Astrocyte (in vitro differentiated cells and primary cell): ENCODE data around the gene KPNA1. TPM values are rescaled to one million over a fixed set of nuclear protein-coding genes. Genes with fewer than 3 reads are reported as not detected.

Source experiments
- DNase-seq: peaks from one replicate; pipeline ENCODE4 v3.0.0-alpha.2; 2010; ENCODE audit warnings: low read depth
- FAIRE-seq: peaks from 2 replicates; lab custom pipeline; 2011; peaks lifted over from hg19 to GRCh38; lab: Jason Lieb, UNC
- H2AFZ ChIP-seq: 2 replicates; pipeline ENCODE4 v1.6.0; 2012; ENCODE audit warnings: low read depth, low read length, inconsistent platforms
- H3K27ac ChIP-seq: 2 replicates; pipeline ENCODE4 v1.5.1; 2011; ENCODE audit warnings: low read depth, low read length, inconsistent platforms
- H3K27me3 ChIP-seq: 2 replicates; pipeline ENCODE4 v1.6.0; 2011; ENCODE audit warnings: low read length, inconsistent platforms; ENCODE audit not compliant: insufficient read depth
- H3K36me3 ChIP-seq: 2 replicates; pipeline ENCODE4 v1.5.1; 2011; ENCODE audit warnings: low read length, inconsistent platforms; ENCODE audit not compliant: insufficient read depth
- H3K4me1 ChIP-seq: 2 replicates; pipeline ENCODE4 v1.5.1; 2011; ENCODE audit warnings: low read length, inconsistent platforms; ENCODE audit not compliant: insufficient read depth
- H3K4me2 ChIP-seq: 2 replicates; pipeline ENCODE4 v1.6.0; 2012; ENCODE audit warnings: low read length, inconsistent platforms
- H3K4me3 ChIP-seq: 2 replicates; pipeline ENCODE4 v1.5.1; 2011; ENCODE audit warnings: low read depth, mild to moderate bottlenecking, low read length, inconsistent platforms; ENCODE audit not compliant: insufficient read depth
- H3K79me2 ChIP-seq: 2 replicates; pipeline ENCODE4 v1.6.0; 2012; ENCODE audit warnings: mild to moderate bottlenecking, low read length, inconsistent platforms; ENCODE audit not compliant: insufficient read depth
- H3K9ac ChIP-seq: 2 replicates; pipeline ENCODE4 v1.6.0; 2012; ENCODE audit warnings: mild to moderate bottlenecking, low read length, inconsistent platforms
- H3K9me3 ChIP-seq: 2 replicates; pipeline ENCODE4 v1.5.1; 2012; ENCODE audit warnings: low read depth, mild to moderate bottlenecking, low read length, inconsistent platforms; ENCODE audit not compliant: insufficient read depth
- H4K20me1 ChIP-seq: 2 replicates; pipeline ENCODE4 v1.6.0; 2012; ENCODE audit warnings: low read length, inconsistent platforms; ENCODE audit not compliant: insufficient read depth
- H3K27ac Mint-ChIP-seq: one replicate; pipeline ENCODE4 v1.8.0; 2021; ENCODE audit warnings: mild to moderate bottlenecking, mixed read lengths; ENCODE audit not compliant: unreplicated experiment
- H3K27me3 Mint-ChIP-seq: one replicate; pipeline ENCODE4 v1.8.0; 2021; ENCODE audit warnings: low read depth, mixed read lengths; ENCODE audit not compliant: unreplicated experiment
- H3K36me3 Mint-ChIP-seq: one replicate; pipeline ENCODE4 v1.8.0; 2021; ENCODE audit warnings: low read depth, mixed read lengths; ENCODE audit not compliant: unreplicated experiment
- H3K4me1 Mint-ChIP-seq: one replicate; pipeline ENCODE4 v1.8.0; 2021; ENCODE audit warnings: low read depth, mixed read lengths; ENCODE audit not compliant: unreplicated experiment
- H3K4me3 Mint-ChIP-seq: one replicate; pipeline ENCODE4 v1.8.0; 2021; ENCODE audit warnings: mild to moderate bottlenecking, moderate library complexity, mixed read lengths; ENCODE audit not compliant: unreplicated experiment
- H3K9me3 Mint-ChIP-seq: one replicate; pipeline ENCODE4 v1.8.0; 2021; ENCODE audit warnings: mild to moderate bottlenecking, mixed read lengths; ENCODE audit not compliant: unreplicated experiment
- CTCF ChIP-seq: IDR thresholded peaks from 2 replicates; pipeline ENCODE4 v1.5.1; 2011; ENCODE audit warnings: low read depth, mild to moderate bottlenecking, inconsistent platforms, low read length, moderate library complexity; ENCODE audit not compliant: insufficient read depth
- EZH2 ChIP-seq: IDR thresholded peaks from 2 replicates; pipeline ENCODE4 v1.6.1; 2012; ENCODE audit warnings: mild to moderate bottlenecking, low read length, inconsistent platforms; ENCODE audit not compliant: insufficient read depth
- total RNA-seq: library from RNA; stranded (reverse); gene quantifications from 2 replicates; pipeline ENCODE4 v1.2.1, GENCODE V29; 2021

KPNA1 gene
- total RNA-seq, 1 donor from 2014 or later = 165 TPM

DNA sequence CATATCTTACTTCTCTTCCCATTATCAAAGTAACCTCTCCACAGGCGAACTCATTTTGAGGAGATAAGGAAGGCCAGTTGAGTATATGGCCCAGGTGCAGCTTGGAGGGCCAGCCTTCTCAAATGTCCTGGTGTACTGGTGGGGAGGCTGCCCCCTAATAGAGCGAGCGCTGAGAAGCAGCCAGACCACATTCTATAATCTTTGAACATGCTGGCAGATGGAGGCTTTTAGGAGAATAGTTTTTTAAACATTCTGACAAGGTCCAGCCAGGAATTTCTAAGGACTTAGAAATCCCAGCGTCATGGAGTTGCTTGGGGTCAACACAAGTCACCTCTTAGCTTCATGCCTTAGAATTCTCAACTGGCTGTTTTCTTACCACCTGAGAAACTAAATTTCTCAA is 104.6 kb downstream of the KPNA1 start:
- Histone ChIP-seq H3K4me2 (no peak overlapping the region), H3K9me3 (no peaks in the 10 kb centered on the region), H3K4me3 (no peak overlapping the region), H3K27ac (no peak overlapping the region), H2AFZ (no peak overlapping the region), H3K4me1 (peaks cover 6% of the 10 kb centered on the region), H3K36me3 (peaks cover 11% of the 10 kb centered on the region), H4K20me1 (no peaks in the 10 kb centered on the region), H3K9ac (no peak overlapping the region), H3K27me3 (no peaks in the 10 kb centered on the region), H3K79me2 (peaks cover 22% of the 10 kb centered on the region)
- Mint-ChIP-seq H3K36me3 (peaks cover 20% of the 10 kb centered on the region), H3K27me3 (no peaks in the 10 kb centered on the region), H3K4me1 (peaks cover 16% of the 10 kb centered on the region), H3K9me3 (no peaks in the 10 kb centered on the region), H3K27ac (no peak overlapping the region), H3K4me3 (no peak overlapping the region)
- TF ChIP-seq CTCF (no peak), EZH2 (no peak)
- DNase-seq (no peak), FAIRE-seq (no peak)

DNA sequence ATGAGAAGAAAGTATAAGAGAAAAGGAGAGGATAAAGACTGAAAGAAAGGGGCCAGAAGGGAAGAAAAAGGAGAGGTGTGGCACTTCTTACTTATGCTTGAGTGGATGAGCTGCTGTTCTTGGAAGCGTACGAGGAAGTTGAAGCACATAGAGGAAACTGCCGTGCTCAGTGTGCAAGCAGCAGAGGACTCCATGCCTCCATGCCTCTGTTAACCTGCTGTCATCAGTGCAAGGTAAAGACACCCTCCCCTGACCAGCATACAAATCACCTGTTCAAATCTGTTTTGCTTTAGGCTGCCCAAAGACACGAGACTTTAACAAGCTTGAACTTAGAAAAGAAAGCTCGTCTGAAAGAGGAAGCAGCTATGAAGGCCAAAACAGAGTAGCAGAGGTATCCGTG is 105.3 kb downstream of the KPNA1 start:
- no peak for FAIRE-seq
- Histone ChIP-seq H3K9ac (no peak overlapping the region), H4K20me1 (no peaks in the 10 kb centered on the region), H3K4me1 (no peaks in the 10 kb centered on the region), H3K4me3 (no peak overlapping the region), H2AFZ (no peak overlapping the region), H3K27me3 (no peaks in the 10 kb centered on the region), H3K79me2 (peaks cover 16% of the 10 kb centered on the region), H3K4me2 (no peak overlapping the region), H3K9me3 (no peaks in the 10 kb centered on the region), H3K27ac (no peak overlapping the region), H3K36me3 (peaks cover 11% of the 10 kb centered on the region)
- Mint-ChIP-seq H3K9me3 (no peaks in the 10 kb centered on the region), H3K4me3 (no peak overlapping the region), H3K27me3 (no peaks in the 10 kb centered on the region), H3K27ac (no peak overlapping the region), H3K4me1 (peaks cover 10% of the 10 kb centered on the region), H3K36me3 (peaks cover 20% of the 10 kb centered on the region)
- DNase-seq = no peak
- TF ChIP-seq CTCF (no peak), EZH2 (no peak)

GRCh38 chr3:122407946-122408345 is 106.8 kb downstream of the KPNA1 start:
- no peak overlapping the region for H3K9ac ChIP-seq
- H3K4me2 ChIP-seq = no peak overlapping the region
- no peaks in the 10 kb centered on the region for H4K20me1 ChIP-seq
- peaks cover 11% of the 10 kb centered on the region for H3K36me3 ChIP-seq
- H2AFZ ChIP-seq = no peak overlapping the region
- FAIRE-seq (no peak), DNase-seq (no peak)
- TF ChIP-seq EZH2 (no peak), CTCF (no peak)
- peaks cover under 1% of the 10 kb centered on the region for H3K79me2 ChIP-seq
- H3K27ac ChIP-seq = no peak overlapping the region
- H3K4me3 ChIP-seq = no peak overlapping the region
- H3K4me1 Mint-ChIP-seq = peaks cover 20% of the 10 kb centered on the region
- H3K9me3 Mint-ChIP-seq = no peaks in the 10 kb centered on the region
- H3K27me3 Mint-ChIP-seq = no peaks in the 10 kb centered on the region
- H3K36me3 Mint-ChIP-seq = peaks cover 20% of the 10 kb centered on the region
- H3K27me3 ChIP-seq = no peaks in the 10 kb centered on the region
- H3K9me3 ChIP-seq = no peaks in the 10 kb centered on the region
- H3K4me1 ChIP-seq = peaks cover 8% of the 10 kb centered on the region
- H3K4me3 Mint-ChIP-seq = no peak overlapping the region
- no peak overlapping the region for H3K27ac Mint-ChIP-seq
